Measurements from ENCODE around the gene CTXND2. TPM values are rescaled to one million over a fixed set of nuclear protein-coding genes. Genes with fewer than 3 reads are reported as not detected.
"Not testable (repeated sequence)": the region's sequence is repeated elsewhere in the genome, so short reads cannot be mapped to it uniquely, and the experiment has no call there.

The CTXND2 gene
- total RNA-seq, 1 donor from 2014 or later, result not detected

DNA sequence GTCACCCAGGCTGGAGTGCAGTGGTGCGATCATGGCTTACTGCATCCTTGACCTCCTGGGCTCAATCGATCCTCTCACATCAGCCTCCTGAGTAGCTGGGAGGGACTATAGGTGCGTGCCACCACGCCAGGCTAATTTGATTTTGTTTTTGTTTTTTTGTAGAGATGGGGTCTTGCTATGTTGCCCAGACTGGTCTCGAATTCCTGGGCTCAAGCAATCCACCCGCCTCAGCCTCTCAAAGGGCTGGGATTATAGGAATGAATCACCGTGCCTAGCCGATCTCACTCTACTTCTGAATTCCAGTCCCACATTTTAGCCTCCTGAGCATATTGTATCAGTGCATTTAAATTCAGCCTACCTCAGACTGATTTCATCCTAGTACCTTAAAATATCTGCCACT lies 1.8 kb downstream of the CTXND2 start:
- FAIRE-seq (no peak), DNase-seq (ENCODE audit: low read depth) (no peak)
- TF ChIP-seq CTCF (IDR thresholded peaks at IDR 0.05; ENCODE audit: insufficient read depth, low read length, severe bottlenecking), result no peak
- H3K4me3 ChIP-seq (ENCODE audit: low read depth, low read length), result no peak overlapping the region
- no peaks in the 10 kb centered on the region for H3K36me3 ChIP-seq (ENCODE audit: control insufficient read depth, insufficient read depth, low read length)
- H3K27me3 ChIP-seq (ENCODE audit: control insufficient read depth, insufficient read depth, low read length), result no peaks in the 10 kb centered on the region

DNA sequence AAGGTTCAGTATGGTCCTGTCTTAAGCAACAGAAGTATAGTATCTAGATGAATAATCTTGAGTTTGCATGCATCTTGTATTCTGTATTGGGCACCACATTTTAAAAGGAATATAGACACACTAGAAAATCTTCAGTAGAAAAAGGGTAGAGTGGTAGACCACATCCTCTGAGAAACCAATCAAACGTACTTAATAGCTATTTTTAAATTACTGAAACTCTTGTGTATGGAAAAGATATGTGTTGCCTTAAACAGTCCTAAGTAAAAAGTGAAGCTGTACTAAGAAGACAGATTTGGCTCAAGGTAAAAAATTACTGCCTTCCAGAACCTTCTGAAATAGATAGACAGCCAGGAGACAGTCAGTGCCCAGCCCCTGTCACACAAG lies 3.1 kb downstream of the CTXND2 start:
- no peaks in the 10 kb centered on the region for H3K36me3 ChIP-seq (ENCODE audit: control insufficient read depth, insufficient read depth, low read length)
- no peak for FAIRE-seq
- DNase-seq (ENCODE audit: low read depth), result no peak

DNA sequence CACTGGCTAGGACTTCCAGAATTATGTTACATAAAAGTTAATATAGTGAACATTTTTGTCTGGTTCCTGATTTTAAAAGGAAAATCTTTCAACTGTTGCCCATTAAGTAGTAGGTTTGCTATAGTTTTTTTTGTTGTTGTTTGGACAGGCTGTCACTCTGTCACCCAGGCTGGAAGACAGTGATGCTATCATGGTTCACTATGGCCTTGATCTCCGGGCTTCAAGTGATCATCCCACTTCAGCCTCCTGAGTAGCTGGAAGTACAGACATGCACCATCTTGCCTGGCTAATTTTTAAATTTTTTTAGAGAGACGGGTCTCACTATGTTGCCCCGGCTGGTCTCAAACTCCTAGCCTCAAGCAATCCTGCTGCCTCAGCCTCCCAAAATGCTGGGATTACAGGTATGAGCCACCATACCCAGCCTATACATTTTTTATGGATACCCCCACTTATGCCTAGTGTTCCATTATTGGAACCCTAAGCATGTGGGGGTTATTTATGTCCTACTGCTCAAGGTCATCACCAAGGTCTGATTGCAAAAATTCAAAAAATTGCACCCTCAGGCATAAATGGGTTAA lies 6.5 kb downstream of the CTXND2 start:
- no peaks in the 10 kb centered on the region for H3K27me3 ChIP-seq (ENCODE audit: control insufficient read depth, insufficient read depth, low read length)
- TF ChIP-seq CTCF (IDR thresholded peaks at IDR 0.05; ENCODE audit: insufficient read depth, low read length, severe bottlenecking), result no peak
- no peak for FAIRE-seq
- H3K36me3 ChIP-seq (ENCODE audit: control insufficient read depth, insufficient read depth, low read length), result no peaks in the 10 kb centered on the region
- no peak for DNase-seq (ENCODE audit: low read depth)
- H3K4me3 ChIP-seq (ENCODE audit: low read depth, low read length), result no peak overlapping the region

More for the DNA sequence above, 3.1 kb downstream of the CTXND2 start:
- H3K27me3 ChIP-seq (ENCODE audit: control insufficient read depth, insufficient read depth, low read length), result no peaks in the 10 kb centered on the region
- no peak for TF ChIP-seq CTCF (IDR thresholded peaks at IDR 0.05; ENCODE audit: insufficient read depth, low read length, severe bottlenecking)
- H3K4me3 ChIP-seq (ENCODE audit: low read depth, low read length), result no peak overlapping the region

GRCh38 chr1:150895618-150896017 lies 8.7 kb downstream of the CTXND2 start:
- H3K4me3 ChIP-seq (ENCODE audit: low read depth, low read length), result no peak overlapping the region
- FAIRE-seq (no peak), DNase-seq (ENCODE audit: low read depth) (peak; percentile 75)
- no peak for TF ChIP-seq CTCF (IDR thresholded peaks at IDR 0.05; ENCODE audit: insufficient read depth, low read length, severe bottlenecking)
- no peaks in the 10 kb centered on the region for H3K27me3 ChIP-seq (ENCODE audit: control insufficient read depth, insufficient read depth, low read length)
- H3K36me3 ChIP-seq (ENCODE audit: control insufficient read depth, insufficient read depth, low read length), result no peaks in the 10 kb centered on the region

DNA sequence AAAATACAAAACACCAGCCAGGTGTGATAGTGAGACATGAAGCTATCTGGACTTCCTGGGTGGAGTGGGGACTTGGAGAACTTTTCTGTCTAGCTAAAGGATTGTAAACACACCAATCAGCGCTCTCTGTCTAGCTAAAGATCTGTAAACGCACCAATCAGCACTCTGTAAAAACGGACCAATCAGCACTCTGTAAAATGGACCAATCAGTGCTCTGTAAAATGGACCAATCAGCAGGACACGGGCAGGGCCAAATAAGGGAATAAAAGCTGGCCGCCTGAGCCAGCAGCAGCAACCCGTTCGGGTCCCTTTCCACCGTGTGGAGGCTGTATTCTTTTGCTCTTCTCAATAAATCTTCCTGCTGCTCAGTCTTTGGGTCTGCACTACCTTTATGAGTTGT lies 12.9 kb downstream of the CTXND2 start:
- H3K36me3 ChIP-seq (ENCODE audit: control insufficient read depth, insufficient read depth, low read length); DNase-seq (ENCODE audit: low read depth); FAIRE-seq; H3K27me3 ChIP-seq (ENCODE audit: control insufficient read depth, insufficient read depth, low read length); H3K4me3 ChIP-seq (ENCODE audit: low read depth, low read length): not testable (repeated sequence)

DNA sequence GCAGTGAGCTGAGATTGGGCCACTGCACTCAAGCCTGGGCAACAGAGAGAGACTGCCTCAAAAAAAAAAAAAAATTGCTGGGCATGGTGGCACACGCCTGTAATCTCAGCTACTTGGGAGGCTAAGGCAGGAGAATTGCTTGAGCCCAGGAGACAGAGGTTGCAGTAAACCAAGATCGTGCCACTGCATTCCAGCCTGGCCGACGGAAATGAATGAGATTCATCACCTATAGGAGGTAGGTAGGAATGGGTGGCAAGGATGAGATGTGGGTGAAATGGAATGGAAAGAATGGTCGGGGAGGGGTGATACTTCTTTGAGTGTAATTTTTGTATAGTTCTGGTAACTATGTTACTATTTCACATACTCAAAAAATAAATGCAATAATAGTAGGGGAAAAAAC lies 15.4 kb downstream of the CTXND2 start:
- no peak for TF ChIP-seq CTCF (IDR thresholded peaks at IDR 0.05; ENCODE audit: insufficient read depth, low read length, severe bottlenecking)
- Histone ChIP-seq H3K4me3 (ENCODE audit: low read depth, low read length) (no peak overlapping the region), H3K27me3 (ENCODE audit: control insufficient read depth, insufficient read depth, low read length) (no peaks in the 10 kb centered on the region), H3K36me3 (ENCODE audit: control insufficient read depth, insufficient read depth, low read length) (no peaks in the 10 kb centered on the region)
- no peak for FAIRE-seq
- no peak for DNase-seq (ENCODE audit: low read depth)
